D721Med (cell line): Measurements from ENCODE around the gene CCDC83.
"Not testable (repeated sequence)": the region's sequence is repeated elsewhere in the genome, so short reads cannot be mapped to it uniquely, and the experiment has no call there.

Source experiments
- DNase-seq: peaks from one replicate; pipeline ENCODE4 v3.0.0; 2011; ENCODE audit warnings: low spot score; ENCODE audit not compliant: insufficient read length
- FAIRE-seq: peaks from 2 replicates; lab custom pipeline; 2011; peaks lifted over from hg19 to GRCh38; lab: Jason Lieb, UNC
- CTCF ChIP-seq: IDR thresholded peaks from 2 replicates; pipeline ENCODE4 v1.5.1; 2012; ENCODE audit warnings: mild to moderate bottlenecking, control low read depth; ENCODE audit not compliant: insufficient read depth; ENCODE audit errors: missing control alignments

CCDC83 gene

GRCh38 chr11:85847436-85847835 lies 7.7 kb upstream of the CCDC83 start:
- no peak for TF ChIP-seq CTCF
- no peak for DNase-seq
- no peak for FAIRE-seq

GRCh38 chr11:85848006-85848405 lies 7.2 kb upstream of the CCDC83 start:
- no peak for FAIRE-seq
- TF ChIP-seq CTCF, result no peak
- no peak for DNase-seq

GRCh38 chr11:85848556-85848955 lies 6.6 kb upstream of the CCDC83 start:
- DNase-seq, result no peak
- no peak for FAIRE-seq
- no peak for TF ChIP-seq CTCF

GRCh38 chr11:85852754-85853153 lies 2.4 kb upstream of the CCDC83 start:
- FAIRE-seq, DNase-seq: not testable (repeated sequence)

- not testable (repeated sequence) for FAIRE-seq, DNase-seq
Observed at GRCh38 chr11:85853541-85853940, 1.6 kb upstream of the CCDC83 start.

- DNase-seq, result no peak
- FAIRE-seq, result no peak
- TF ChIP-seq CTCF, result no peak
Observed at GRCh38 chr11:85854212-85854556, 999 bp upstream of the CCDC83 start.

- FAIRE-seq (no peak), DNase-seq (peak; percentile 60)
- TF ChIP-seq CTCF, result peak; percentile 68
Observed at GRCh38 chr11:85854557-85855340, 434 bp upstream of the CCDC83 start.

GRCh38 chr11:85857098-85857497 lies 1.9 kb downstream of the CCDC83 start:
- FAIRE-seq (no peak), DNase-seq (no peak)
- TF ChIP-seq CTCF, result no peak

- not testable (repeated sequence) for DNase-seq, FAIRE-seq
Observed at GRCh38 chr11:85859541-85859940, 4.4 kb downstream of the CCDC83 start.
